ENCODE results near the gene RNF125.
A peak's percentile ranks its signal among the peaks of the same experiment; 100 is the strongest.

RNF125 gene

DNA sequence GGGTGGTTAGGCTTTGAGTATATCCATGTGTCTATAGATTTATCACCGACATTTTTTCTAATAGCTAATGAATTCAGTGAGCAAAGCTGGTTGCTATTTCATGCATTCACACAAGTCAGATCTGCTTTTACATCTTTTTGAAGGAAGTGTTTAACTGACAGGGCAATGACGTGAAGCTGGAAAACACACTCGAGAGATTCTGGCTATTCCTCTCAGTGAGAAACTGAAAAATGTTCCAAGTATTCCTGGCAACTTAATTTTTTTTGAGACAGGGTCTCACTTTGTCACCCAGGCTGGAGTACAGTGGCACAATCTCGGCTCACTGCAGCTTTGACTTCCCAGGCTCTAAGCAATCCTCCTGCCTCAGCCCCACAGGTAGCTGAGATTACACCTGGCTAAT, 94.2 kb downstream of the RNF125 start:
- no peak overlapping the region for H2BK12ac ChIP-seq (ENCODE audit: low read length in 2 of 2)
- peaks cover 0 to 38% of the 10 kb centered on the region in 2 experiments for H3K36me3 ChIP-seq (ENCODE audit: control insufficient read depth in 1 of 2, insufficient read depth in 2 of 2, low read depth in 1 of 2, low read length in 2 of 2)
- no peak overlapping the region for H2AFZ ChIP-seq (ENCODE audit: low read depth, low read length)
- H3K4me3 ChIP-seq (ENCODE audit: insufficient read depth in 1 of 2, low read depth in 1 of 2, low read length in 2 of 2), result no peak overlapping the region
- no peaks in the 10 kb centered on the region for H3K27me3 ChIP-seq (ENCODE audit: control insufficient read depth in 1 of 2, insufficient read depth in 1 of 2, low read length in 2 of 2)
- H3K4me2 ChIP-seq (ENCODE audit: low read length, poor library complexity, severe bottlenecking), result no peak overlapping the region
- no peak overlapping the region for H3K14ac ChIP-seq (ENCODE audit: low read length in 2 of 2)
- H2BK120ac ChIP-seq (ENCODE audit: low read depth, low read length), result no peak overlapping the region
- H4K91ac ChIP-seq (ENCODE audit: low read length), result no peak overlapping the region
- peak overlapping the region; percentile 59 for H3K27ac ChIP-seq (ENCODE audit: low read length, poor library complexity, severe bottlenecking)
- H2BK5ac ChIP-seq (ENCODE audit: low read depth, low read length, poor library complexity, severe bottlenecking), result no peak overlapping the region
- H3K18ac ChIP-seq (ENCODE audit: low read depth in 1 of 2, low read length in 2 of 2), result no peak overlapping the region
- no peak overlapping the region for H3K23ac ChIP-seq (ENCODE audit: low read length in 2 of 2)
- H2BK15ac ChIP-seq (ENCODE audit: low read depth, poor library complexity, severe bottlenecking), result no peak overlapping the region
- no peak overlapping the region for H2AK5ac ChIP-seq (ENCODE audit: low read length, severe bottlenecking)
- no peak for DNase-seq
- 100% methylated on average over 4 of the region's 4 CpGs for WGBS
- no peak overlapping the region for H4K8ac ChIP-seq (ENCODE audit: low read length)
- no peak overlapping the region for H3K4ac ChIP-seq (ENCODE audit: low read depth in 1 of 2, low read length in 2 of 2)
- H3K79me1 ChIP-seq (replicated peaks; ENCODE audit: low read length, poor library complexity, severe bottlenecking), result peaks cover 7% of the 10 kb centered on the region
- no peak overlapping the region for H3K9ac ChIP-seq (ENCODE audit: low read length)
- H3K9me3 ChIP-seq (ENCODE audit: control insufficient read depth, low read length), result no peaks in the 10 kb centered on the region
- peaks cover 7% of the 10 kb centered on the region for H3K4me1 ChIP-seq (ENCODE audit: control insufficient read depth, insufficient read depth, low read depth, low read length)

DNA sequence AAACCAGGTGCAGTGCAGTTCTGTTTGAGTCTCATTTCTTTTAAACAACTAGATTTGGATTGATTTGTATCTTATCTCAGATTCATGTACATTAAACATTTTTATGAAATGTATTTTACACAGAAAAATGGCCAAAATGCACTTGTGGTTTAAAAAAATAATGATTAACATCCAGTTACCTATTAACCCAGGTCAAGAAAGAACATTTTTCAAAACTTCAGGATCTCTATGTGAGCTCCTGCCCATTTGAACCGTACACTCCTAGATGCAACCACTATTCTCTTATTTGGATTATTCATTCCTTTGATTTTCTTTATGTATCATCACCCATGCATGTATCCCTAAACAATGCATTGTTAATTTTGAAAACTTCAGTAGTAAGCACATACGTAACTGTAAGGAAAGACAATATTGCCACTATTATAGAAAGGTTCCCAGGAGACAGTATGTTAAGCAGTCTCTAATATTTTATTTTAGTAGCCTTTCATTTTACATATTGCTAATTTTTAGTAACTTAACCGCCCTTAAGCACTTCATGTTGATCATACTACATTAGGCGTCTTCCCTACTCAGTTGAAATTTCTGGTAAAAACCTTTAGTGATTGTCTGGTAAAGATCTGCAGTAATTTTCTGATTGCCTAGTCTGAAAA, 95.8 kb downstream of the RNF125 start:
- 97% methylated on average over 2 of the region's 4 CpGs for WGBS
- no peak overlapping the region for H4K8ac ChIP-seq (ENCODE audit: low read length)

GRCh38 chr18:32122039-32122438, 103.4 kb downstream of the RNF125 start:
- Histone ChIP-seq H3K36me3 (ENCODE audit: control insufficient read depth in 1 of 2, insufficient read depth in 2 of 2, low read depth in 1 of 2, low read length in 2 of 2) (peaks cover 3 to 51% of the 10 kb centered on the region in 2 experiments), H2BK120ac (ENCODE audit: low read depth, low read length) (no peak overlapping the region), H2AFZ (ENCODE audit: low read depth, low read length) (no peak overlapping the region), H3K4me3 (ENCODE audit: insufficient read depth in 1 of 2, low read depth in 1 of 2, low read length in 2 of 2) (no peak overlapping the region), H3K9me3 (ENCODE audit: control insufficient read depth, low read length) (no peaks in the 10 kb centered on the region), H3K18ac (ENCODE audit: low read depth in 1 of 2, low read length in 2 of 2) (no peak overlapping the region), H2BK12ac (ENCODE audit: low read length in 2 of 2) (no peak overlapping the region), H3K4me2 (ENCODE audit: low read length, poor library complexity, severe bottlenecking) (no peak overlapping the region), H3K4ac (ENCODE audit: low read depth in 1 of 2, low read length in 2 of 2) (no peak overlapping the region), H4K8ac (ENCODE audit: low read length) (no peak overlapping the region), H3K27ac (ENCODE audit: low read length, poor library complexity, severe bottlenecking) (no peak overlapping the region), H4K91ac (ENCODE audit: low read length) (no peak overlapping the region), H3K23ac (ENCODE audit: low read length in 2 of 2) (no peak overlapping the region), H2BK15ac (ENCODE audit: low read depth, poor library complexity, severe bottlenecking) (no peak overlapping the region), H3K27me3 (ENCODE audit: control insufficient read depth in 1 of 2, insufficient read depth in 1 of 2, low read length in 2 of 2) (no peaks in the 10 kb centered on the region), H3K9ac (ENCODE audit: low read length) (no peak overlapping the region), H2BK5ac (ENCODE audit: low read depth, low read length, poor library complexity, severe bottlenecking) (no peak overlapping the region), H2AK5ac (ENCODE audit: low read length, severe bottlenecking) (no peak overlapping the region), H3K79me1 (replicated peaks; ENCODE audit: low read length, poor library complexity, severe bottlenecking) (peaks cover 7% of the 10 kb centered on the region), H3K4me1 (ENCODE audit: control insufficient read depth, insufficient read depth, low read depth, low read length) (peaks cover 2% of the 10 kb centered on the region), H3K14ac (ENCODE audit: low read length in 2 of 2) (no peak overlapping the region)
- WGBS, result 94% methylated on average over 4 of the region's 5 CpGs
- no peak for DNase-seq

More for the DNA sequence above, 95.8 kb downstream of the RNF125 start:
- Histone ChIP-seq H2BK12ac (ENCODE audit: low read length in 2 of 2) (no peak overlapping the region), H3K36me3 (ENCODE audit: control insufficient read depth in 1 of 2, insufficient read depth in 2 of 2, low read depth in 1 of 2, low read length in 2 of 2) (peaks cover 0 to 41% of the 10 kb centered on the region in 2 experiments), H3K23ac (ENCODE audit: low read length in 2 of 2) (no peak overlapping the region), H2AFZ (ENCODE audit: low read depth, low read length) (no peak overlapping the region), H3K27ac (ENCODE audit: low read length, poor library complexity, severe bottlenecking) (peak overlapping the region; percentile 49), H4K91ac (ENCODE audit: low read length) (no peak overlapping the region), H3K9me3 (ENCODE audit: control insufficient read depth, low read length) (no peaks in the 10 kb centered on the region), H3K79me1 (replicated peaks; ENCODE audit: low read length, poor library complexity, severe bottlenecking) (peaks cover 10% of the 10 kb centered on the region), H3K9ac (ENCODE audit: low read length) (no peak overlapping the region), H3K4me1 (ENCODE audit: control insufficient read depth, insufficient read depth, low read depth, low read length) (peaks cover 9% of the 10 kb centered on the region), H2BK5ac (ENCODE audit: low read depth, low read length, poor library complexity, severe bottlenecking) (no peak overlapping the region), H3K18ac (ENCODE audit: low read depth in 1 of 2, low read length in 2 of 2) (no peak overlapping the region), H3K4me2 (ENCODE audit: low read length, poor library complexity, severe bottlenecking) (no peak overlapping the region), H3K27me3 (ENCODE audit: control insufficient read depth in 1 of 2, insufficient read depth in 1 of 2, low read length in 2 of 2) (no peaks in the 10 kb centered on the region), H2BK120ac (ENCODE audit: low read depth, low read length) (no peak overlapping the region), H3K4ac (ENCODE audit: low read depth in 1 of 2, low read length in 2 of 2) (no peak overlapping the region), H3K14ac (ENCODE audit: low read length in 2 of 2) (no peak overlapping the region), H2BK15ac (ENCODE audit: low read depth, poor library complexity, severe bottlenecking) (no peak overlapping the region), H2AK5ac (ENCODE audit: low read length, severe bottlenecking) (no peak overlapping the region), H3K4me3 (ENCODE audit: insufficient read depth in 1 of 2, low read depth in 1 of 2, low read length in 2 of 2) (no peak overlapping the region)
- no peak for DNase-seq
